Kidney glomerular epithelial cell (primary cell): ENCODE data around the gene LAMA2.
A peak's percentile ranks its signal among the peaks of the same experiment; 100 is the strongest.

Source experiments
- DNase-seq: peaks from one replicate; lab custom pipeline; 2025; lab: John Stamatoyannopoulos, UW

Gene LAMA2

GRCh38 chr6:129364767-129365166, 481.8 kb downstream of the LAMA2 start:
- DNase-seq: no peak

- DNase-seq: no peak
Observed at GRCh38 chr6:129368076-129368475, 485.1 kb downstream of the LAMA2 start.

- DNase-seq: no peak
Observed at GRCh38 chr6:129368970-129369369, 486.0 kb downstream of the LAMA2 start.

GRCh38 chr6:129369737-129370136, 486.8 kb downstream of the LAMA2 start:
- DNase-seq: no peak

GRCh38 chr6:129370268-129370916, 487.5 kb downstream of the LAMA2 start:
- peak; percentile 31 for DNase-seq

GRCh38 chr6:129381885-129382284, 498.9 kb downstream of the LAMA2 start:
- DNase-seq: no peak

- DNase-seq: no peak
Observed at GRCh38 chr6:129382916-129383315, 500.0 kb downstream of the LAMA2 start.

- no peak for DNase-seq
Observed at GRCh38 chr6:129385117-129385516, 502.2 kb downstream of the LAMA2 start.

GRCh38 chr6:129390900-129391299, 508.0 kb downstream of the LAMA2 start:
- no peak for DNase-seq

GRCh38 chr6:129393654-129394053, 510.7 kb downstream of the LAMA2 start:
- no peak for DNase-seq

- no peak for DNase-seq
Observed at GRCh38 chr6:129398764-129399163, 515.8 kb downstream of the LAMA2 start.

GRCh38 chr6:129402244-129402643, 519.3 kb downstream of the LAMA2 start:
- DNase-seq: no peak

- no peak for DNase-seq
Observed at GRCh38 chr6:129411092-129411491, 528.2 kb downstream of the LAMA2 start.

- no peak for DNase-seq
Observed at GRCh38 chr6:129416337-129416990, 533.5 kb downstream of the LAMA2 start.

GRCh38 chr6:129417416-129418086, 534.6 kb downstream of the LAMA2 start:
- no peak for DNase-seq

GRCh38 chr6:129419324-129419723, 536.4 kb downstream of the LAMA2 start:
- no peak for DNase-seq

- DNase-seq: no peak
Observed at GRCh38 chr6:129426343-129426742, 543.4 kb downstream of the LAMA2 start.

- DNase-seq: no peak
Observed at GRCh38 chr6:129429956-129430355, 547.0 kb downstream of the LAMA2 start.

- DNase-seq: no peak
Observed at GRCh38 chr6:129432738-129433137, 549.8 kb downstream of the LAMA2 start.

- no peak for DNase-seq
Observed at GRCh38 chr6:129434091-129434490, 551.2 kb downstream of the LAMA2 start.

- DNase-seq: no peak
Observed at GRCh38 chr6:129440691-129441090, 557.8 kb downstream of the LAMA2 start.

GRCh38 chr6:129444683-129445082, 561.7 kb downstream of the LAMA2 start:
- no peak for DNase-seq
